Adrenal gland (tissue), 12 donors: ENCODE results near the gene INPP5A. TPM values are rescaled to one million over a fixed set of nuclear protein-coding genes. Genes with fewer than 3 reads are reported as not detected.

Experiments used
- DNase-seq, 7 donors: peaks; one replicate each; pipeline ENCODE4 v3.0.0-alpha.2; 2019 to 2020
- H3K27ac ChIP-seq, 5 donors: fragments of 200-600 bp; sonication (generic) in 4 of 5; 1 replicate in 3 of 5; 2 replicates in 2 of 5; pipeline versions ENCODE4 v1.5.1 to v1.8.0; 2016 to 2020; ENCODE audit warnings: mild to moderate bottlenecking in 1 of 5
- H3K27me3 ChIP-seq: fragments of 200-600 bp; 2 replicates; pipeline ENCODE4 v1.8.0; 2021
- H3K36me3 ChIP-seq, 2 donors: fragments of 200-600 bp; replicated peaks in 1 of 2; 1 replicate in 1 of 2; 2 replicates in 1 of 2; pipeline versions ENCODE4 v1.5.1 to v1.8.0; 2018 to 2022
- H3K4me1 ChIP-seq, 2 donors: fragments of 200-600 bp; replicated peaks in 1 of 2; 1 replicate in 1 of 2; 2 replicates in 1 of 2; pipeline versions ENCODE4 v1.5.1 to v1.8.0; 2018 to 2021
- H3K4me3 ChIP-seq, 4 donors: fragments of 200-600 bp; sonication (generic) in 3 of 4; one replicate each; pipeline ENCODE4 v1.5.1; 2016 to 2018
- H3K9me3 ChIP-seq, 3 donors: fragments of 200-600 bp; sonication (generic) in 1 of 3; replicated peaks in 1 of 3; 1 replicate in 2 of 3; 2 replicates in 1 of 3; pipeline versions ENCODE4 v1.5.1 to v1.8.0; 2016 to 2021
- CTCF ChIP-seq, 6 experiments: fragments of 450-650 bp in 4 of 6; fragments of 200-600 bp in 2 of 6; sonication (generic) in 1 of 6; IDR thresholded peaks; 1 replicate in 5 of 6; 2 replicates in 1 of 6; pipeline versions ENCODE4 v1.5.1 to v1.8.0; 2016 to 2021; ENCODE audit warnings: antibody characterized with exemption in 6 of 6, mild to moderate bottlenecking in 2 of 6, moderate library complexity in 1 of 6
- POLR2A ChIP-seq, 2 donors: fragments of 450-650 bp; IDR thresholded peaks; one replicate each; pipeline ENCODE4 v1.6.1; 2017; ENCODE audit warnings: antibody characterized with exemption in 2 of 2, mild to moderate bottlenecking in 2 of 2, moderate library complexity in 1 of 2
- WGBS, 4 donors: extraction: QIAGEN DNeasy Blood & Tissue Kit in 2 of 4; methylation state at CpG; one replicate each; pipeline versions ENCODE4 v1.1.5 to v1.1.7; 2013 to 2017; 5-methylcytosine and 5-hydroxymethylcytosine counted together
- intact Hi-C, 2 donors: fragments of 100-400 bp; cut with DNase I; formaldehyde crosslinking; loops; one replicate each; pipeline versions ENCODE4 v1.14.1 to v1.15.0; 2022 to 2023
- polyA plus RNA-seq, 3 donors: library from polyadenylated mRNA; stranded (reverse); fragments of 200-250 nt in 2 of 3; fragments of 350-450 nt in 1 of 3; fragmentation: Illumina TruSeq in 1 of 3; extraction: RNeasy Lipid Tissue Mini Kit (QIAGEN cat#74804) in 1 of 3; gene quantifications; one replicate each; pipeline ENCODE4 v1.2.3, GENCODE V29; 2013 to 2014
- total RNA-seq, 9 donors: library from RNA; depleted of rRNA in 4 of 9; stranded (reverse); fragments of >200 nt in 4 of 9; fragments of 120-200 nt in 1 of 9; fragmentation: NEBNext Ultra II Directional in 1 of 9; extraction: Animal tissue kit (Norgen Biotek cat#: 25700) in 1 of 9; gene quantifications; one replicate each; pipeline versions ENCODE4 v1.1.0 to v1.2.4, GENCODE V29; 2013 to 2023
- donor health status: healthy with polysubstance abuse.
- donor health status: Bipolar disorder and iron deficiency.
- donor health status: DM: yes; HTN: yes; CAD: no.
- donor health status: DM: no; HTN: no; CAD: no.
- donor health status: DM: no; HTN: no; CAD: no.
- donor health status: DM: yes; HTN: yes; CAD: no.

The INPP5A gene
- total and polyA plus RNA-seq, 12 donors = 13.5 to 62.9 (median 37.5) TPM

GRCh38 chr10:132493756-132494290 lies 43.8 kb upstream of the INPP5A start:
- H3K36me3 ChIP-seq = no peaks in the 10 kb centered on the region
- peaks cover 0 to 6% of the 10 kb centered on the region in 2 donors for H3K4me1 ChIP-seq
- H3K27me3 ChIP-seq = no peaks in the 10 kb centered on the region
- no peak overlapping the region for H3K4me3 ChIP-seq
- intact Hi-C loops = no loop called here
- no peak for DNase-seq
- TF ChIP-seq CTCF (IDR thresholded peaks at IDR 0.05) (no peak), POLR2A (IDR thresholded peaks at IDR 0.05) (no peak)
- WGBS, 4 donors = 83 to 90% (median 89%) methylated on average over 16 of the region's 16 CpGs
- no peak overlapping the region for H3K27ac ChIP-seq
- H3K9me3 ChIP-seq = no peaks in the 10 kb centered on the region

- intact Hi-C loops = no loop called here
- TF ChIP-seq POLR2A (IDR thresholded peaks at IDR 0.05) (no peak), CTCF (IDR thresholded peaks at IDR 0.05) (no peak)
- peaks cover 0 to 6% of the 10 kb centered on the region in 2 donors for H3K4me1 ChIP-seq
- H3K4me3 ChIP-seq = no peak overlapping the region
- 55 to 61% (median 59%) methylated on average over 11 of the region's 11 CpGs for WGBS, 4 donors
- H3K9me3 ChIP-seq = no peaks in the 10 kb centered on the region
- H3K27ac ChIP-seq = peak overlapping the region in 1 of 5 donors; percentile 38
- no peak for DNase-seq
- no peaks in the 10 kb centered on the region for H3K27me3 ChIP-seq
- no peaks in the 10 kb centered on the region for H3K36me3 ChIP-seq
Measured at GRCh38 chr10:132494866-132495630, 42.5 kb upstream of the INPP5A start.

GRCh38 chr10:132496360-132497062 lies 41.1 kb upstream of the INPP5A start:
- no peak overlapping the region for H3K27ac ChIP-seq

GRCh38 chr10:132497063-132497680 lies 40.4 kb upstream of the INPP5A start:
- no peaks in the 10 kb centered on the region for H3K36me3 ChIP-seq
- no peak overlapping the region for H3K4me3 ChIP-seq
- H3K27ac ChIP-seq = no peak overlapping the region
- H3K4me1 ChIP-seq = peaks cover 0 to 6% of the 10 kb centered on the region in 2 donors
- no peak for TF ChIP-seq POLR2A (IDR thresholded peaks at IDR 0.05)
- TF ChIP-seq CTCF (IDR thresholded peaks at IDR 0.05) = no peak
- intact Hi-C loops = no loop called here
- H3K27me3 ChIP-seq = no peaks in the 10 kb centered on the region
- 55 to 91% (median 80%) methylated on average over 9 to 30 of the region's 30 CpGs for WGBS, 4 donors
- DNase-seq = no peak
- H3K9me3 ChIP-seq = no peaks in the 10 kb centered on the region

More at GRCh38 chr10:132496360-132497062, 41.1 kb upstream of the INPP5A start:
- Histone ChIP-seq H3K36me3 (no peaks in the 10 kb centered on the region), H3K4me3 (no peak overlapping the region), H3K4me1 (peaks cover 0 to 6% of the 10 kb centered on the region in 2 donors), H3K9me3 (no peaks in the 10 kb centered on the region), H3K27me3 (no peaks in the 10 kb centered on the region)
- 79 to 89% (median 80%) methylated on average over 10 to 13 of the region's 13 CpGs for WGBS, 4 donors
- DNase-seq = no peak
- intact Hi-C loops = no loop called here
- TF ChIP-seq POLR2A (IDR thresholded peaks at IDR 0.05) = no peak
